ENCODE results near the gene EML5. TPM values are rescaled to one million over a fixed set of nuclear protein-coding genes. Genes with fewer than 3 reads are reported as not detected.

Gene EML5
- total and polyA plus RNA-seq, 2 experiments from 2014 or later = 0.18 to 1.6 TPM

GRCh38 chr14:88765130-88765529 lies 27.6 kb downstream of the EML5 start:
- ATAC-seq = no peak
- DNase-seq (ENCODE audit: low spot score) = no peak
- H3K79me2 ChIP-seq (replicated peaks; ENCODE audit: insufficient read depth) = no peaks in the 10 kb centered on the region
- H3K27ac Mint-ChIP-seq = no peak overlapping the region
- H3F3A ChIP-seq (replicated peaks; ENCODE audit: low read depth) = no peaks in the 10 kb centered on the region
- H3K27me3 ChIP-seq (ENCODE audit: insufficient read depth) = no peaks in the 10 kb centered on the region
- H3K36me3 Mint-ChIP-seq (ENCODE audit: low read depth) = peaks cover 20% of the 10 kb centered on the region; the same call in 2 of the 3 replicates
- peaks cover 29% of the 10 kb centered on the region for H3K9me3 Mint-ChIP-seq
- no peak overlapping the region for H3K4me3 Mint-ChIP-seq
- H3K4me1 Mint-ChIP-seq = no peaks in the 10 kb centered on the region; the same call in 2 of the 3 replicates
- no peaks in the 10 kb centered on the region for H4K20me1 ChIP-seq (replicated peaks; ENCODE audit: insufficient read depth)
- H3K4me2 ChIP-seq = no peak overlapping the region
- H3K27me3 Mint-ChIP-seq (ENCODE audit: insufficient read depth, low read depth, poor library complexity) = peaks cover 2% of the 10 kb centered on the region
- H3K27ac ChIP-seq (ENCODE audit: low read depth) = no peak overlapping the region
- H3K4me3 ChIP-seq = no peak overlapping the region
- no peaks in the 10 kb centered on the region for H3K4me1 ChIP-seq (ENCODE audit: insufficient read depth)
- no peaks in the 10 kb centered on the region for H3K9me2 ChIP-seq (ENCODE audit: insufficient read depth)
- no peak for TF ChIP-seq EZH2 (IDR thresholded peaks at IDR 0.05; ENCODE audit: low read depth, unreplicated experiment)
- TF ChIP-seq CREB1 (CRISPR knock-in tag; IDR thresholded peaks at IDR 0.05; ENCODE audit: low read depth) = no peak
- no peak for TF ChIP-seq ZNF114 (CRISPR knock-in tag; IDR thresholded peaks at IDR 0.05)
- no peak for TF ChIP-seq EZH2phosphoT487 (IDR thresholded peaks at IDR 0.05; ENCODE audit: unreplicated experiment)
- TF ChIP-seq JUNB (IDR thresholded peaks at IDR 0.05; ENCODE audit: unreplicated experiment) = no peak
- no peak for TF ChIP-seq CTCF (conservative IDR thresholded peaks at IDR 0.05; ENCODE audit: low read depth in 2 of 2)
- no peak for TF ChIP-seq NANOG (IDR thresholded peaks at IDR 0.05; ENCODE audit: borderline replicate concordance)
- TF ChIP-seq STAT1 (IDR thresholded peaks at IDR 0.05; ENCODE audit: unreplicated experiment) = no peak
- TF ChIP-seq, protein P1, sequence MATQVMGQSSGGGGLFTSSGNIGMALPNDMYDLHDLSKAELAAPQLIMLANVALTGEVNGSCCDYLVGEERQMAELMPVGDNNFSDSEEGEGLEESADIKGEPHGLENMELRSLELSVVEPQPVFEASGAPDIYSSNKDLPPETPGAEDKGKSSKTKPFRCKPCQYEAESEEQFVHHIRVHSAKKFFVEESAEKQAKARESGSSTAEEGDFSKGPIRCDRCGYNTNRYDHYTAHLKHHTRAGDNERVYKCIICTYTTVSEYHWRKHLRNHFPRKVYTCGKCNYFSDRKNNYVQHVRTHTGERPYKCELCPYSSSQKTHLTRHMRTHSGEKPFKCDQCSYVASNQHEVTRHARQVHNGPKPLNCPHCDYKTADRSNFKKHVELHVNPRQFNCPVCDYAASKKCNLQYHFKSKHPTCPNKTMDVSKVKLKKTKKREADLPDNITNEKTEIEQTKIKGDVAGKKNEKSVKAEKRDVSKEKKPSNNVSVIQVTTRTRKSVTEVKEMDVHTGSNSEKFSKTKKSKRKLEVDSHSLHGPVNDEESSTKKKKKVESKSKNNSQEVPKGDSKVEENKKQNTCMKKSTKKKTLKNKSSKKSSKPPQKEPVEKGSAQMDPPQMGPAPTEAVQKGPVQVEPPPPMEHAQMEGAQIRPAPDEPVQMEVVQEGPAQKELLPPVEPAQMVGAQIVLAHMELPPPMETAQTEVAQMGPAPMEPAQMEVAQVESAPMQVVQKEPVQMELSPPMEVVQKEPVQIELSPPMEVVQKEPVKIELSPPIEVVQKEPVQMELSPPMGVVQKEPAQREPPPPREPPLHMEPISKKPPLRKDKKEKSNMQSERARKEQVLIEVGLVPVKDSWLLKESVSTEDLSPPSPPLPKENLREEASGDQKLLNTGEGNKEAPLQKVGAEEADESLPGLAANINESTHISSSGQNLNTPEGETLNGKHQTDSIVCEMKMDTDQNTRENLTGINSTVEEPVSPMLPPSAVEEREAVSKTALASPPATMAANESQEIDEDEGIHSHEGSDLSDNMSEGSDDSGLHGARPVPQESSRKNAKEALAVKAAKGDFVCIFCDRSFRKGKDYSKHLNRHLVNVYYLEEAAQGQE (IDR thresholded peaks at IDR 0.05; ENCODE audit: unreplicated experiment) = no peak
- TF ChIP-seq POLR2AphosphoS5 (IDR thresholded peaks at IDR 0.05; ENCODE audit: low read depth) = no peak
- no peak for TF ChIP-seq ZNF331 (CRISPR knock-in tag; IDR thresholded peaks at IDR 0.05; ENCODE audit: low read depth)
- H2AFZ ChIP-seq = no peak overlapping the region
- 0 out of 2 replicates have a peak, but pooled peaks cover 8% of the 10 kb centered on the region for H3K36me3 ChIP-seq (ENCODE audit: insufficient read depth)

- no peaks in the 10 kb centered on the region for H3K36me3 ChIP-seq (ENCODE audit: insufficient read depth)
- no peaks in the 10 kb centered on the region for H3K27me3 Mint-ChIP-seq (ENCODE audit: insufficient read depth, low read depth, poor library complexity)
- H4K20me1 ChIP-seq (replicated peaks; ENCODE audit: insufficient read depth) = no peaks in the 10 kb centered on the region
- H3K27ac Mint-ChIP-seq = no peak overlapping the region
- no peak overlapping the region for H3K4me2 ChIP-seq
- DNase-seq (ENCODE audit: low spot score) (no peak), ATAC-seq (no peak)
- H3F3A ChIP-seq (replicated peaks; ENCODE audit: low read depth) = no peaks in the 10 kb centered on the region
- no peaks in the 10 kb centered on the region for H3K36me3 Mint-ChIP-seq (ENCODE audit: low read depth)
- no peaks in the 10 kb centered on the region for H3K9me2 ChIP-seq (ENCODE audit: insufficient read depth)
- H3K9me3 Mint-ChIP-seq = no peaks in the 10 kb centered on the region; the same call in 2 of the 3 replicates
- no peaks in the 10 kb centered on the region for H3K4me1 Mint-ChIP-seq
- no peaks in the 10 kb centered on the region for H3K27me3 ChIP-seq (ENCODE audit: insufficient read depth)
- no peak overlapping the region for H3K4me3 Mint-ChIP-seq
- no peaks in the 10 kb centered on the region for H3K4me1 ChIP-seq (ENCODE audit: insufficient read depth)
- H3K27ac ChIP-seq (ENCODE audit: low read depth) = no peak overlapping the region
- H2AFZ ChIP-seq = no peak overlapping the region
- no peaks in the 10 kb centered on the region for H3K79me2 ChIP-seq (replicated peaks; ENCODE audit: insufficient read depth)
- no peak overlapping the region for H3K4me3 ChIP-seq
- TF ChIP-seq STAT1 (IDR thresholded peaks at IDR 0.05; ENCODE audit: unreplicated experiment) (no peak), ZNF462 (CRISPR knock-in tag; IDR thresholded peaks at IDR 0.05) (no peak)
These were observed 38.9 kb downstream of the EML5 start for GRCh38 chr14:88753873-88754272.

Measured in GM23338 (cell line).